Measurements from ENCODE around the gene PTPRA. TPM values are rescaled to one million over a fixed set of nuclear protein-coding genes. Genes with fewer than 3 reads are reported as not detected.
A peak's percentile ranks its signal among the peaks of the same experiment; 100 is the strongest.

PTPRA gene
- total RNA-seq, 1 experiment from 2014 or later = 57.0 TPM

DNA sequence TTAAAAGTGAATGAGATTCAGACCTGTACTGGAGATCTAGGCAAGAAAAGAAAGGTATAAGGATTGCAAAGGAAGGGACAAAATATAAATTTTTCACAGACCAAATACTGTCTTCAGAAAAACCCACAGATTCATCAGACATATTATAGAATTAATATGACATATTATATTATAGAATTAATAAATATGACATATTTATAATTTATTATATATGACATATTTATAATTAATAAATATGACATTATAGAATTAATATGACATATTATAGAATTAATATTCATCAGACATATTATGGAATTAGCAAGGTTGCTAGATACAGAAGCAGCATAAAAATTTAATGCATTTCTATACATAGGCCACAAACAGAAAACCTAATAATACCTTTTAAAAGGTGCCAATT is 125.4 kb downstream of the PTPRA start:
- no peak for DNase-seq
- TF ChIP-seq, protein P1, sequence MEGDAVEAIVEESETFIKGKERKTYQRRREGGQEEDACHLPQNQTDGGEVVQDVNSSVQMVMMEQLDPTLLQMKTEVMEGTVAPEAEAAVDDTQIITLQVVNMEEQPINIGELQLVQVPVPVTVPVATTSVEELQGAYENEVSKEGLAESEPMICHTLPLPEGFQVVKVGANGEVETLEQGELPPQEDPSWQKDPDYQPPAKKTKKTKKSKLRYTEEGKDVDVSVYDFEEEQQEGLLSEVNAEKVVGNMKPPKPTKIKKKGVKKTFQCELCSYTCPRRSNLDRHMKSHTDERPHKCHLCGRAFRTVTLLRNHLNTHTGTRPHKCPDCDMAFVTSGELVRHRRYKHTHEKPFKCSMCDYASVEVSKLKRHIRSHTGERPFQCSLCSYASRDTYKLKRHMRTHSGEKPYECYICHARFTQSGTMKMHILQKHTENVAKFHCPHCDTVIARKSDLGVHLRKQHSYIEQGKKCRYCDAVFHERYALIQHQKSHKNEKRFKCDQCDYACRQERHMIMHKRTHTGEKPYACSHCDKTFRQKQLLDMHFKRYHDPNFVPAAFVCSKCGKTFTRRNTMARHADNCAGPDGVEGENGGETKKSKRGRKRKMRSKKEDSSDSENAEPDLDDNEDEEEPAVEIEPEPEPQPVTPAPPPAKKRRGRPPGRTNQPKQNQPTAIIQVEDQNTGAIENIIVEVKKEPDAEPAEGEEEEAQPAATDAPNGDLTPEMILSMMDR (IDR thresholded peaks at IDR 0.05; ENCODE audit: insufficient read depth in 1 of 2, low read depth in 1 of 2, low read length in 1 of 2, severe bottlenecking in 1 of 2, unreplicated experiment in 1 of 2) = no peak
- Mint-ChIP-seq H3K4me3 (ENCODE audit: unreplicated experiment) (no peak overlapping the region), H3K9me3 (ENCODE audit: unreplicated experiment) (no peaks in the 10 kb centered on the region), H3K27ac (ENCODE audit: unreplicated experiment) (no peak overlapping the region), H3K4me1 (ENCODE audit: low read depth, unreplicated experiment) (no peaks in the 10 kb centered on the region), H3K27me3 (ENCODE audit: insufficient read depth, unreplicated experiment) (no peaks in the 10 kb centered on the region), H3K36me3 (ENCODE audit: insufficient read depth, unreplicated experiment) (peaks cover 21% of the 10 kb centered on the region)
- H3K4me1 ChIP-seq = no peaks in the 10 kb centered on the region
- H3K4me3 ChIP-seq (ENCODE audit: low read depth, low read length) = no peak overlapping the region
- H3K9me3 ChIP-seq = no peaks in the 10 kb centered on the region
- ChIA-PET POLR2A (no interaction called here), CTCF (no interaction called here)
- BruUV-seq (replicated peaks) = no TSS peak
- no peaks in the 10 kb centered on the region; the same call in 1 of the 2 replicates for H3K36me3 ChIP-seq (ENCODE audit: control insufficient read depth, insufficient read depth, low read length)
- H3K27me3 ChIP-seq (replicated peaks; ENCODE audit: control insufficient read depth, insufficient read depth, low read length) = no peaks in the 10 kb centered on the region
- intact Hi-C loops (cut with micrococcal nuclease; ENCODE audit: unreplicated experiment) = no loop called here

DNA sequence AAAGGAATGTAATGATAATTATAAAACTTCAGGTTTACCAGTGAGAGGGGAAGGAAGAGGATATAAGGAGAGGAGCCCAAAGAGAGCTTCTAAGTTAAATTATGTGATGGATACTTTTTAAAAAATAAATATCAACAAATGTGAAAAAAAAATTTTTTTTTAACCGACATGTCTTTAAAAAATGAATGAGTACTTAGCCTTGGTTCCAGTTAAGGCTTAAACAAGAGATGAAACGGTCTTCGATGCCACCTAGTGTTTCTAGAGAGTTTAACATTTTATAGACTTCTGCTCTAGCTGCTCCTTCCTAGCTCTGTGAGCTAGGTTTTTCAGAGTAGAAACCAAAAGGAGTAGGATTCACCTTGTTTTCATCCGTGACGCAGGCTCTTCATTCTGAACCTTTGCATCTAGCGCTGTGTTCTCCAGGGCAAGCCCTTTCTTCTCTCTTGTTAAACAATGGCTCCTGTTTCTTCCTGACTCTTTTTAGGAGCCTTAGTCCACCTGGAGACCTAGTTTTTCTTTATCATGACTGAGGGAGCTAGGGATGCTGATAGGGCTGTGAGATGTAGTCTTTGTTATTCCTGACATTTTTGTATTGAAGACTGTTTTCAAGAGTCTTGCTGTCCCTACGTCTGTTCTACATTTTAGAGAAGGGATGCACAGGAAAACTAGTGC is 127.7 kb downstream of the PTPRA start:
- Histone ChIP-seq H3K4me1 (no peaks in the 10 kb centered on the region), H3K4me3 (ENCODE audit: low read depth, low read length) (no peak overlapping the region), H3K27me3 (replicated peaks; ENCODE audit: control insufficient read depth, insufficient read depth, low read length) (no peaks in the 10 kb centered on the region), H3K36me3 (ENCODE audit: control insufficient read depth, insufficient read depth, low read length) (no peaks in the 10 kb centered on the region; the same call in 1 of the 2 replicates), H3K9me3 (no peaks in the 10 kb centered on the region)
- Mint-ChIP-seq H3K4me1 (ENCODE audit: low read depth, unreplicated experiment) (no peaks in the 10 kb centered on the region), H3K9me3 (ENCODE audit: unreplicated experiment) (no peaks in the 10 kb centered on the region), H3K4me3 (ENCODE audit: unreplicated experiment) (no peak overlapping the region), H3K27ac (ENCODE audit: unreplicated experiment) (no peak overlapping the region), H3K36me3 (ENCODE audit: insufficient read depth, unreplicated experiment) (peaks cover 21% of the 10 kb centered on the region), H3K27me3 (ENCODE audit: insufficient read depth, unreplicated experiment) (no peaks in the 10 kb centered on the region)
- peak in 1 of 2 experiments; percentile 60 for DNase-seq
- intact Hi-C loops (cut with micrococcal nuclease; ENCODE audit: unreplicated experiment) = loop anchor here (1.0 to 2.0 kb wide), 3 partner anchors 87 to 245 kb away; partner anchors contain the start of gene PTPRA
- TF ChIP-seq, protein P1 (IDR thresholded peaks at IDR 0.05; ENCODE audit: insufficient read depth in 1 of 2, low read depth in 1 of 2, low read length in 1 of 2, severe bottlenecking in 1 of 2, unreplicated experiment in 1 of 2) = peak; percentile 51 to 60
- CTCF ChIA-PET = interaction anchor here (0.6 to 2.4 kb wide), 13 partner anchors 16 to 249 kb away, joined by 3 to 26 read pairs (median 5); no protein-coding TSS in a partner anchor
- BruUV-seq (replicated peaks) = no TSS peak
- POLR2A ChIA-PET = interaction anchor here (0.7 to 1.0 kb wide), 2 partner anchors 77 to 94 kb away, joined by 3 to 5 read pairs; no protein-coding TSS in a partner anchor

DNA sequence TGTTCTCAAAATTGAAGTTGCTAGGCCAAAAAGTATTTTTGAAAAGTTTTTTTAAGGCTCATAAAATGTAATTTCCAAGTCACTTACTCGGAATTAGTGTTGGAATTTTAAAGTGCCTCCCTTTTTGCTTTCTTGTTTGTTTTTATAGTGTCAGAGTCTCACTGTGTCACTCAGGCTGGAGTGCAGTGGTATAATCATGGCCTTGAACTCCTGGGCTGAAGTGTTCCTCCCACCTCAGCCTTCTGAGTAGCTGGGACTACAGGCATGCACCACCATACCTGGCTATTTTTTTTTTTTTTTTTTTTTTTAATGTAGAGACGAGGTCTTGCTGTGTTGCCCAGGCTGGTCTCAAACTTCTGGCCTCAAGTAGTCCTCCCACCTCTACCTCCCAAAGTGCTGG is 130.1 kb downstream of the PTPRA start:
- ChIA-PET CTCF (interaction anchor here (0.6 kb wide), 1 partner anchor 91 kb away, joined by 4 read pairs; no protein-coding TSS in a partner anchor), POLR2A (no interaction called here)
- Histone ChIP-seq H3K36me3 (ENCODE audit: control insufficient read depth, insufficient read depth, low read length) (no peaks in the 10 kb centered on the region; the same call in none of the 2 replicates), H3K9me3 (no peaks in the 10 kb centered on the region), H3K4me1 (no peaks in the 10 kb centered on the region), H3K4me3 (ENCODE audit: low read depth, low read length) (no peak overlapping the region), H3K27me3 (replicated peaks; ENCODE audit: control insufficient read depth, insufficient read depth, low read length) (no peaks in the 10 kb centered on the region)
- DNase-seq = no peak
- peaks cover 26% of the 10 kb centered on the region for H3K36me3 Mint-ChIP-seq (ENCODE audit: insufficient read depth, unreplicated experiment)
- no peaks in the 10 kb centered on the region for H3K4me1 Mint-ChIP-seq (ENCODE audit: low read depth, unreplicated experiment)
- intact Hi-C loops (cut with micrococcal nuclease; ENCODE audit: unreplicated experiment) = no loop called here
- no peak overlapping the region for H3K4me3 Mint-ChIP-seq (ENCODE audit: unreplicated experiment)
- no peaks in the 10 kb centered on the region for H3K9me3 Mint-ChIP-seq (ENCODE audit: unreplicated experiment)
- no TSS peak for BruUV-seq (replicated peaks)
- no peaks in the 10 kb centered on the region for H3K27me3 Mint-ChIP-seq (ENCODE audit: insufficient read depth, unreplicated experiment)
- H3K27ac Mint-ChIP-seq (ENCODE audit: unreplicated experiment) = no peak overlapping the region
- TF ChIP-seq, protein P1 (IDR thresholded peaks at IDR 0.05; ENCODE audit: insufficient read depth in 1 of 2, low read depth in 1 of 2, low read length in 1 of 2, severe bottlenecking in 1 of 2, unreplicated experiment in 1 of 2) = no peak
